ENCODE results near the gene WDR20. TPM values are rescaled to one million over a fixed set of nuclear protein-coding genes. Genes with fewer than 3 reads are reported as not detected.

WDR20 gene
- total RNA-seq, 1 donor = 15.6 TPM

DNA sequence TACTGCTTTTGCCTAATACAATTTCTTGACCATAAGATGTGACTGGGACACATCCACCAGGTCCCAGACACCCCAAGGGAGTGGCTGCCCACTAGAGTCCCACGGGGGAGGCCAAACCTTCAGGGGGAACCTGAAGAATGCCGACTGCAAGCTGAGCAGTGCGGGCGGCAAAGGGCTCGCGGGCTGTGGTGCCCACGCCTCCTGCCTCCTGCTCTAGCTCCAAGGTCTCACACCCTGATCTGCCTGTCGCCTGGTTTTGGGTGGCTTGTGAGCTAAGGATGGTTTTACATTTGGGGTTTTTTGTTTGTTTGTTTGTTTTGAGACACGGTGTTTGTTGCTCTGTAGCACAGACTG, 90.0 kb downstream of the WDR20 start:
- TF ChIP-seq CTCF (IDR thresholded peaks at IDR 0.05; ENCODE audit: extremely low read depth, low read depth, low read length) = no peak
- peaks cover 34% of the 10 kb centered on the region for H4K20me1 ChIP-seq (ENCODE audit: insufficient read depth, low read length)
- peaks cover 92% of the 10 kb centered on the region for H3K36me3 ChIP-seq (ENCODE audit: insufficient read depth, low read length)
- no peak overlapping the region for H3K4me3 ChIP-seq (ENCODE audit: insufficient read depth, low read length)
- no peak overlapping the region for H2AFZ ChIP-seq (ENCODE audit: low read length)
- H3K4me2 ChIP-seq (ENCODE audit: insufficient read depth, low read length) = no peak overlapping the region
- peaks cover 61% of the 10 kb centered on the region for H3K79me2 ChIP-seq (ENCODE audit: insufficient read depth, low read length)
- no peaks in the 10 kb centered on the region for H3K9me3 ChIP-seq (ENCODE audit: low read depth, low read length)
- no peaks in the 10 kb centered on the region for H3K27me3 ChIP-seq (ENCODE audit: insufficient read depth, low read length)
- peak overlapping the region; percentile 23 for H3K27ac ChIP-seq (ENCODE audit: low read depth, low read length)
- peak; percentile 56 for DNase-seq (ENCODE audit: insufficient read length, low spot score, missing footprints)
- H3K4me1 ChIP-seq (ENCODE audit: insufficient read depth, low read length) = peaks cover 10% of the 10 kb centered on the region

DNA sequence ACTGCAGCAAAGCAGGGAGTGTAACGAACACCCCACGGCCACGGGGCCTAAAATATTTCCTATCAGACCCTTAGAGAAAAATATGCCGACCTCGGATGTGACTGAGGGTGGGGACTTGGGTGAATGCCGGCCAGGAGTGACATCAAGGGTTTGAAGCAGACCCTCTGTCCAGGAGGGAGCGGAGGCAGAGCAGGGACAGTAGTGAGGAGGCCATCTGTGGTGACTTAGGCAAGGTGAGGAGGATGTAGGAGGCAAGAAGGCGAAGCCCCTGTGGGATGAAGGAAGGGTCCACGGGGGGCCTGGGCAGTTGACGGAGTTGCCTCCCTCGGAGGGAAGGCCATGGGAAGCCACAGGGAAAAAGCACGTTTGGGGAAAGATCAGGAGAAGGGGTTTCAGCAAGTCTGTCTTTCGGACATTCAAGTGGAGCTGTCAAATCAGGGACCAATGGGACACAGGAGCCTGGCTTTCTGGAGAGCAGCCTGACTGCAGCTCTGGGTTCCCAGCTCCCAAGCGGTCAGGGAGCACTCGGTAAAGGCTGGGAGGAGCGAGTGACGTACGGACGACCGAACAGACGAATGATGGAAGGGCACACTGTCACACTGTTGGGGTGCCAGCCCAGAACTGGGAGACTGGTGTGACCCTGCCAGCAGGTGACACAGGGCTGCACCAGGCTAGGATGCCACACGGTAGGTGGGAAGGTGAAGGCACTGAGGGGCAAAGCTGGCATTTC, 90.9 kb downstream of the WDR20 start:
- H3K36me3 ChIP-seq (ENCODE audit: insufficient read depth, low read length) = peaks cover 91% of the 10 kb centered on the region
- no peaks in the 10 kb centered on the region for H3K27me3 ChIP-seq (ENCODE audit: insufficient read depth, low read length)
- H3K9me3 ChIP-seq (ENCODE audit: low read depth, low read length) = no peaks in the 10 kb centered on the region
- no peak for TF ChIP-seq CTCF (IDR thresholded peaks at IDR 0.05; ENCODE audit: extremely low read depth, low read depth, low read length)
- peaks cover 18% of the 10 kb centered on the region for H3K4me1 ChIP-seq (ENCODE audit: insufficient read depth, low read length)
- H3K79me2 ChIP-seq (ENCODE audit: insufficient read depth, low read length) = peaks cover 70% of the 10 kb centered on the region
- H3K27ac ChIP-seq (ENCODE audit: low read depth, low read length) = peak overlapping the region; percentile 1
- H3K4me2 ChIP-seq (ENCODE audit: insufficient read depth, low read length) = no peak overlapping the region
- H3K4me3 ChIP-seq (ENCODE audit: insufficient read depth, low read length) = no peak overlapping the region
- peak; percentile 87 for DNase-seq (ENCODE audit: insufficient read length, low spot score, missing footprints)
- peaks cover 37% of the 10 kb centered on the region for H4K20me1 ChIP-seq (ENCODE audit: insufficient read depth, low read length)
- H2AFZ ChIP-seq (ENCODE audit: low read length) = no peak overlapping the region

- TF ChIP-seq CTCF (IDR thresholded peaks at IDR 0.05; ENCODE audit: extremely low read depth, low read depth, low read length) = no peak
- H3K27me3 ChIP-seq (ENCODE audit: insufficient read depth, low read length) = no peaks in the 10 kb centered on the region
- peaks cover 37% of the 10 kb centered on the region for H4K20me1 ChIP-seq (ENCODE audit: insufficient read depth, low read length)
- H3K4me2 ChIP-seq (ENCODE audit: insufficient read depth, low read length) = no peak overlapping the region
- DNase-seq (ENCODE audit: insufficient read length, low spot score, missing footprints) = peak; percentile 36
- H2AFZ ChIP-seq (ENCODE audit: low read length) = no peak overlapping the region
- no peaks in the 10 kb centered on the region for H3K9me3 ChIP-seq (ENCODE audit: low read depth, low read length)
- H3K36me3 ChIP-seq (ENCODE audit: insufficient read depth, low read length) = peaks cover 94% of the 10 kb centered on the region
- peak overlapping the region; percentile 96 for H3K27ac ChIP-seq (ENCODE audit: low read depth, low read length)
- peaks cover 81% of the 10 kb centered on the region for H3K79me2 ChIP-seq (ENCODE audit: insufficient read depth, low read length)
- peaks cover 29% of the 10 kb centered on the region for H3K4me1 ChIP-seq (ENCODE audit: insufficient read depth, low read length)
- no peak overlapping the region for H3K4me3 ChIP-seq (ENCODE audit: insufficient read depth, low read length)
Observed at GRCh38 chr14:102231476-102232347, 92.0 kb downstream of the WDR20 start.

DNA sequence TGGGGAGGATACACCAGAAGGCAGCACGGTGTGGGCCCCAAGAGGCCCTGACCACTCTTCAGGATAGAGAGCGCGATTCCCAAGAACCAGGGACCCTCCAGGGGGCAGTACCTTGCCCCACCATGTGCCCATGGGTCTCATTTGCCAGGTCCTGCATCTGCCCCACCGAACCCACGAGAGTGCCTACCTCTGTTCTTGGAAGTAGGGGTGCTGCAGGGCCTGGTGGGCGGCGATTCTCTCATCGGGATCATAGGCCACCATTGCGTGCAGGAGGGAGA, 92.6 kb downstream of the WDR20 start:
- no peak overlapping the region for H2AFZ ChIP-seq (ENCODE audit: low read length)

More for the DNA sequence above, 92.6 kb downstream of the WDR20 start:
- Histone ChIP-seq H3K79me2 (ENCODE audit: insufficient read depth, low read length) (peaks cover 87% of the 10 kb centered on the region), H3K4me2 (ENCODE audit: insufficient read depth, low read length) (no peak overlapping the region), H3K27ac (ENCODE audit: low read depth, low read length) (peak overlapping the region; percentile 96), H3K36me3 (ENCODE audit: insufficient read depth, low read length) (peaks cover 99% of the 10 kb centered on the region), H3K27me3 (ENCODE audit: insufficient read depth, low read length) (no peaks in the 10 kb centered on the region), H3K9me3 (ENCODE audit: low read depth, low read length) (no peaks in the 10 kb centered on the region), H3K4me1 (ENCODE audit: insufficient read depth, low read length) (peaks cover 34% of the 10 kb centered on the region), H4K20me1 (ENCODE audit: insufficient read depth, low read length) (peaks cover 37% of the 10 kb centered on the region), H3K4me3 (ENCODE audit: insufficient read depth, low read length) (no peak overlapping the region)
- DNase-seq (ENCODE audit: insufficient read length, low spot score, missing footprints) = no peak
- no peak for TF ChIP-seq CTCF (IDR thresholded peaks at IDR 0.05; ENCODE audit: extremely low read depth, low read depth, low read length)

Data from osteoblast (primary cell).